Measurements from ENCODE around the gene TMBIM4.

TMBIM4 gene

DNA sequence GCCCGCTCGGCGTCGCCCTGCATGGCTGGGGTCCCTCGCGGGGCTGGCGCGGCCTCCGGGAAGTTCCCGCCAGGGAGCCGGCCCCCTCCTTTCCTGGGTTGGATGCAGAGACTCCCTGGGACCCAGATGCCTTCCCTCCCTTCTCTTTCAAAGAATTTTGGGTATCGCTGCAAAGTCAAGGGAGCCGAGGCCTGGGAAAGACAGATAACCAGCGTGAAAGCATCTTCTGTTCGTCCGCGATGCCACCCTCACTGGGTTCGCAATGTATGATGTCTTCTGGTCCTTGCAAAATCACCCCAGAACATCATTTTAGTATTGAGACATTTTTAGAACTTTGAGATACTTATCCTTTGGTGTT, 19.7 kb upstream of the TMBIM4 start (continued):
- no peak for TF ChIP-seq ZBTB20 (tag by site-specific recombination; IDR thresholded peaks at IDR 0.05)
- TF ChIP-seq ZNF121 (tag by site-specific recombination; IDR thresholded peaks at IDR 0.05): no peak
- no peak for TF ChIP-seq CTCF (tag by site-specific recombination; IDR thresholded peaks at IDR 0.05)

DNA sequence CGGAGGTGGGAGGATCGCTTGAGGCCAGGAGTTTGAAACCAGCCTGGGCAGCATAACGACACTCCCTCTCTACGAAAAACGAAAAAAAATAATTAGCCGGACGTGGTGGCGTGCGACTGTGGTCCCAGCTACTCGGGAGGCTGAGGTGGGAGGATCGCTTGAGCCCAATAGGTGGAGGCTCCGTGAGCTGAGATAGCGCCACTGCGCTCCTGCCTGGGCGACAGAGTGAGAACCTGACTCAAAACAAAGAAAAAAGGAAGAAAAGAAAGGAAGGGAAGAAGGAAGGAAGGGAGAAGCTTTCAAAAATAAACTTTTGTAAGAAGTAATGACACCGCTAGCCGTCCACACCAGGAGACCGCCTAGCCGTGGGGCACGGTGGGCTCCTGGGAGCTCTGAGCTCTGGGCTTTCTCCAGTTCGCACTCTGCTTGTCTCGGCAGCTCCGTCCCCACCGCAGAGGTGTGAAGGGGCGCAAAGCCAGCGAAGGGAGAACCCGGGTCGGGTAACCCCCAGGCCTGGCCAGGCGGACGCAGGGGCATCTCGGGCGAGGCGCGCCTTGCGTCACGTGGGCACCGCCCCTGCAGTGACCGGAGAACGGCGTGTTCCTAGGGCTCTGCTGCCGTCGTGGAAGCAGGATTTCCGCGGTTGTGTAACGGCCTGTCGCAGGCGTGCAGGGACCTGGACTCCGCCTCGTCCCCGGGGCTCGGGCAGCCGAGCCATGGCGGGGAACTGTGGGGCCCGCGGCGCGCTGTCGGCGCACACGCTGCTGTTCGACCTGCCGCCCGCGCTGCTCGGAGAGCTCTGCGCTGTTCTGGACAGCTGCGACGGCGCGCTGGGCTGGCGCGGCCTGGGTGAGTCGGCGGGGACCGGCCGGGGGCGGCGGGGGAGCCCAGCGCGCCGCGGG, 19.0 kb upstream of the TMBIM4 start, which contains the start of gene IRAK3:
Gene IRAK3 (plus strand): TSS at position 631 of the 902 bp plus-strand sequence. CDS start 86 bp downstream, at position 717.
- Histone ChIP-seq H3K36me3 (ENCODE audit: control insufficient read depth in 2 of 2, insufficient read depth in 1 of 2, low read length in 2 of 2) (no peaks in the 10 kb centered on the region), H3K9me3 (ENCODE audit: control insufficient read depth, insufficient read depth, low read depth, low read length) (no peaks in the 10 kb centered on the region), H3K4me1 (ENCODE audit: control insufficient read depth, insufficient read depth, low read length) (peaks cover 11% of the 10 kb centered on the region; the same call in 1 of the 2 replicates), H3K27ac (ENCODE audit: extremely low read depth, low read depth, low read length) (no peak within 1 kb of the TSS), H3K4me3 (ENCODE audit: low read depth, low read length) (no peak within 1 kb of the TSS)
- ChIA-PET POLR2A (no interaction called here), CTCF (no interaction called here)
- TF ChIP-seq ZNF248 (tag by site-specific recombination; IDR thresholded peaks at IDR 0.05): no peak
- no peak for TF ChIP-seq WT1 (tag by site-specific recombination; IDR thresholded peaks at IDR 0.05)
- TF ChIP-seq ZNF830 (tag by site-specific recombination; IDR thresholded peaks at IDR 0.05; ENCODE audit: low read depth): no peak
- TF ChIP-seq HOXA7 (CRISPR knock-in tag; IDR thresholded peaks at IDR 0.05; ENCODE audit: borderline replicate concordance): no peak
- TF ChIP-seq ZNF280D (tag by site-specific recombination; IDR thresholded peaks at IDR 0.05): no peak
- TF ChIP-seq ZSCAN23 (tag by site-specific recombination; IDR thresholded peaks at IDR 0.05): no peak
- no peak for TF ChIP-seq ZNF398 (tag by site-specific recombination; IDR thresholded peaks at IDR 0.05)
- no peak for TF ChIP-seq ZNF221 (tag by site-specific recombination; IDR thresholded peaks at IDR 0.05; ENCODE audit: borderline replicate concordance)
- TF ChIP-seq ZNF133 (tag by site-specific recombination; IDR thresholded peaks at IDR 0.05): no peak
- no peak for TF ChIP-seq FEZF1 (tag by site-specific recombination; IDR thresholded peaks at IDR 0.05)

DNA sequence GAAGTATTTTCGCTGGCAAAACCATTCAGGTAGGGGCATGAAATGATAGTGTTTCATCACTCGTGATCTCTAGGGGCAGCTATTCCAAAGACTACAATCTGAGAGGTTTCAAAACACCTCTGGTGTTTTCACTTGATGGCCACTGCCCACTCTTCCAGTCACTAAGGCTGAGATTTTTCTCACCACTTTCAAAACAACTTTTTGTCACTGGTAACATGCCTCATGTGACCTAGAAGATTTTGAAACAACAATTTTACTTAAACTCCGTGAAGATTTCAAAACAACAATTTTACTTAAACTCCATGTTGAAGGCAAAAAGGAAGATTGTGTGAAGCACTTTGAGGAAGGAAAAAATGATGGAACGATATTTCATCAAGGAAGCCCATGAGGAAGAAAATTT, 18.0 kb upstream of the TMBIM4 start:
- Histone ChIP-seq H3K4me1 (ENCODE audit: control insufficient read depth, insufficient read depth, low read length) (peaks cover 11% of the 10 kb centered on the region; the same call in 1 of the 2 replicates), H3K9me3 (ENCODE audit: control insufficient read depth, insufficient read depth, low read depth, low read length) (no peaks in the 10 kb centered on the region), H3K27ac (ENCODE audit: extremely low read depth, low read depth, low read length) (no peak overlapping the region), H3K4me3 (ENCODE audit: low read depth, low read length) (no peak overlapping the region), H3K36me3 (ENCODE audit: control insufficient read depth in 2 of 2, insufficient read depth in 1 of 2, low read length in 2 of 2) (no peaks in the 10 kb centered on the region)
- CTCF ChIA-PET: no interaction called here
- POLR2A ChIA-PET: no interaction called here
- TF ChIP-seq ZNF140 (tag by site-specific recombination; IDR thresholded peaks at IDR 0.05): no peak
- TF ChIP-seq, protein P1, sequence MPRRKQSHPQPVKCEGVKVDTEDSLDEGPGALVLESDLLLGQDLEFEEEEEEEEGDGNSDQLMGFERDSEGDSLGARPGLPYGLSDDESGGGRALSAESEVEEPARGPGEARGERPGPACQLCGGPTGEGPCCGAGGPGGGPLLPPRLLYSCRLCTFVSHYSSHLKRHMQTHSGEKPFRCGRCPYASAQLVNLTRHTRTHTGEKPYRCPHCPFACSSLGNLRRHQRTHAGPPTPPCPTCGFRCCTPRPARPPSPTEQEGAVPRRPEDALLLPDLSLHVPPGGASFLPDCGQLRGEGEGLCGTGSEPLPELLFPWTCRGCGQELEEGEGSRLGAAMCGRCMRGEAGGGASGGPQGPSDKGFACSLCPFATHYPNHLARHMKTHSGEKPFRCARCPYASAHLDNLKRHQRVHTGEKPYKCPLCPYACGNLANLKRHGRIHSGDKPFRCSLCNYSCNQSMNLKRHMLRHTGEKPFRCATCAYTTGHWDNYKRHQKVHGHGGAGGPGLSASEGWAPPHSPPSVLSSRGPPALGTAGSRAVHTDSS (tag by site-specific recombination; IDR thresholded peaks at IDR 0.05): no peak
- no peak for TF ChIP-seq ZNF132 (tag by site-specific recombination; IDR thresholded peaks at IDR 0.05; ENCODE audit: borderline replicate concordance)
- TF ChIP-seq ZNF701 (tag by site-specific recombination; IDR thresholded peaks at IDR 0.05): no peak
- no peak for TF ChIP-seq ZNF184 (tag by site-specific recombination; IDR thresholded peaks at IDR 0.05)
